Vagina (tissue), 2 donors: ENCODE measurements around the gene BCL6B.

Source experiments
- POLR2A ChIP-seq, 2 donors: fragments of 450-650 bp; IDR thresholded peaks; one replicate each; pipeline ENCODE4 v1.6.1; 2017; ENCODE audit warnings: antibody characterized with exemption in 2 of 2, mild to moderate bottlenecking in 2 of 2, moderate library complexity in 2 of 2
- POLR2AphosphoS5 ChIP-seq, 2 donors: sonication (generic); formaldehyde crosslinking; IDR thresholded peaks; one replicate each; pipeline ENCODE4 v1.9.0; 2017; ENCODE audit warnings: antibody characterized with exemption in 2 of 2, mild to moderate bottlenecking in 2 of 2, low read depth in 1 of 2; ENCODE audit not compliant: insufficient read depth in 1 of 2
- TF ChIP-seq, protein P1 (sequence below), 3 experiments: fragments of 450-650 bp in 2 of 3; fragments of 200-600 bp in 1 of 3; sonication (generic) in 1 of 3; IDR thresholded peaks; one replicate each; pipeline ENCODE4 v1.5.1; 2017 to 2019; ENCODE audit warnings: antibody characterized with exemption in 3 of 3, mild to moderate bottlenecking in 2 of 3, moderate library complexity in 2 of 3

DNA sequence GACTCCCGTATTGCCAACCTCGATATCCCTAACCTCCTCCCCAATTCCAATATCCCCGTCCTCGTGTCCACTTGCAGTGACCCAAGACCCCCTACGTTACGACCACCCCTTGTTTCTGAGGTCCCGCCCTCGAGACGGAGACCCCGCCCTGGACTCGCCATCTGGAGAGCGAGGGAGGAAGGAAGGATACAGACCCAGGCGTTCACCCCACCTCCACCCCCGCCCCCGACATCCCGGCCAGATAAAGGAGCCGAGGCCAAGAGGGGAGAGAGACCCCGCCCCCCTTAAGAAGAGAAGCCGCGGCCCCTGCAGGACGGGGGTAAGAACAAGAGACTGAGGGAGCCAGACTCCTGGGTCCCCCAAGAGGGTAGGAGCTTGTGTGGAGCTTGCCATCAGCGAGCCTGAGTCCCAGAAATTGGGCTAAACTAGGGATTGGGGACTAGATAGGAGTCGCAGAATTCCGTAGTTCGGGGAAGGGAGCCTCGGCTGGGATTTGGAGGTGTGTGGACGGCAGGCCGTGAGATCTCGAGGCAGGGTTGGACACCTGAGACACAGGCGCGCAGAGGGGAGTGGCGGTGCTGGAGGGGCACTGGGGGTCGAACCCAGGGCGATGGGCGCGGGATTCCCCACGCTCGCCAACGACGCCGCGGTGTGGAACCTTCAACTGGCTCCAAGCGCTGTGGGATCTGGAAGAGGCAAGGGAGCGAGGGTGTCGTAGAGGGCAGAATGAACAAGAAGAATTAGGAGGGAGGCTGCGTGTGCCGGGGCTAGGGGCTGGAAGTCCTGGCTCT lies at the start of gene BCL6B:
- TF ChIP-seq, protein P1, sequence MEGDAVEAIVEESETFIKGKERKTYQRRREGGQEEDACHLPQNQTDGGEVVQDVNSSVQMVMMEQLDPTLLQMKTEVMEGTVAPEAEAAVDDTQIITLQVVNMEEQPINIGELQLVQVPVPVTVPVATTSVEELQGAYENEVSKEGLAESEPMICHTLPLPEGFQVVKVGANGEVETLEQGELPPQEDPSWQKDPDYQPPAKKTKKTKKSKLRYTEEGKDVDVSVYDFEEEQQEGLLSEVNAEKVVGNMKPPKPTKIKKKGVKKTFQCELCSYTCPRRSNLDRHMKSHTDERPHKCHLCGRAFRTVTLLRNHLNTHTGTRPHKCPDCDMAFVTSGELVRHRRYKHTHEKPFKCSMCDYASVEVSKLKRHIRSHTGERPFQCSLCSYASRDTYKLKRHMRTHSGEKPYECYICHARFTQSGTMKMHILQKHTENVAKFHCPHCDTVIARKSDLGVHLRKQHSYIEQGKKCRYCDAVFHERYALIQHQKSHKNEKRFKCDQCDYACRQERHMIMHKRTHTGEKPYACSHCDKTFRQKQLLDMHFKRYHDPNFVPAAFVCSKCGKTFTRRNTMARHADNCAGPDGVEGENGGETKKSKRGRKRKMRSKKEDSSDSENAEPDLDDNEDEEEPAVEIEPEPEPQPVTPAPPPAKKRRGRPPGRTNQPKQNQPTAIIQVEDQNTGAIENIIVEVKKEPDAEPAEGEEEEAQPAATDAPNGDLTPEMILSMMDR (IDR thresholded peaks at IDR 0.05) = no peak
- TF ChIP-seq POLR2A (IDR thresholded peaks at IDR 0.05) (no peak), POLR2AphosphoS5 (IDR thresholded peaks at IDR 0.05; ENCODE audit: insufficient read depth in 1 of 2, low read depth in 1 of 2) (no peak)
